Mesothelial cell of epicardium (in vitro differentiated cells): ENCODE data around the gene NTM. TPM values are rescaled to one million over a fixed set of nuclear protein-coding genes. Genes with fewer than 3 reads are reported as not detected.

Source experiments
- DNase-seq, 2 experiments: peaks; one replicate each; pipeline ENCODE4 v3.0.0; 2021; ENCODE audit warnings: low spot score in 2 of 2; ENCODE audit not compliant: unreplicated experiment in 2 of 2
- H3K27ac Mint-ChIP-seq: 2 replicates; pipeline ENCODE4 v1.8.0; 2021; ENCODE audit warnings: mixed read lengths
- H3K27me3 Mint-ChIP-seq: 2 replicates; pipeline ENCODE4 v1.8.0; 2021; ENCODE audit warnings: low read depth, mixed read lengths
- H3K36me3 Mint-ChIP-seq: 2 replicates; pipeline ENCODE4 v1.8.0; 2021; ENCODE audit warnings: mixed read lengths
- H3K4me1 Mint-ChIP-seq: 2 replicates; pipeline ENCODE4 v1.8.0; 2021; ENCODE audit warnings: mixed read lengths
- H3K4me3 Mint-ChIP-seq: 2 replicates; pipeline ENCODE4 v1.8.0; 2021; ENCODE audit warnings: mild to moderate bottlenecking, moderate library complexity, mixed read lengths
- H3K9me3 Mint-ChIP-seq: 2 replicates; pipeline ENCODE4 v1.8.0; 2021; ENCODE audit warnings: mixed read lengths
- CTCF ChIP-seq: fragments of 200-600 bp; sonication (generic); IDR thresholded peaks from one replicate; pipeline ENCODE4 v1.5.0; 2021; ENCODE audit warnings: antibody characterized with exemption; ENCODE audit not compliant: unreplicated experiment
- total RNA-seq: library from RNA; stranded (reverse); gene quantifications from 3 replicates; pipeline ENCODE4 v1.2.1, GENCODE V29; 2021

NTM gene
- total RNA-seq, 1 donor from 2014 or later, result 3.9 TPM

GRCh38 chr11:132278801-132279574 lies 908.6 kb downstream of the NTM start:
- Mint-ChIP-seq H3K4me3 (no peak overlapping the region), H3K4me1 (peaks cover 11% of the 10 kb centered on the region), H3K27me3 (no peaks in the 10 kb centered on the region), H3K27ac (peak overlapping the region; percentile 52), H3K36me3 (no peaks in the 10 kb centered on the region), H3K9me3 (no peaks in the 10 kb centered on the region)
- DNase-seq, result no peak
- TF ChIP-seq CTCF, result no peak

GRCh38 chr11:132284048-132284447 lies 913.6 kb downstream of the NTM start:
- Mint-ChIP-seq H3K27me3 (peaks cover 4% of the 10 kb centered on the region), H3K9me3 (no peaks in the 10 kb centered on the region), H3K27ac (no peak overlapping the region), H3K4me3 (no peak overlapping the region), H3K4me1 (peaks cover 6% of the 10 kb centered on the region), H3K36me3 (no peaks in the 10 kb centered on the region)
- DNase-seq, result no peak
- no peak for TF ChIP-seq CTCF

- H3K27me3 Mint-ChIP-seq, result peaks cover 4% of the 10 kb centered on the region
- H3K4me3 Mint-ChIP-seq, result no peak overlapping the region
- DNase-seq, result no peak
- TF ChIP-seq CTCF, result no peak
- no peak overlapping the region for H3K27ac Mint-ChIP-seq
- H3K4me1 Mint-ChIP-seq, result peaks cover under 1% of the 10 kb centered on the region
- no peaks in the 10 kb centered on the region for H3K9me3 Mint-ChIP-seq
- H3K36me3 Mint-ChIP-seq, result no peaks in the 10 kb centered on the region
Observed at GRCh38 chr11:132284611-132285010, 914.2 kb downstream of the NTM start.

GRCh38 chr11:132285631-132286030 lies 915.2 kb downstream of the NTM start:
- no peak for TF ChIP-seq CTCF
- Mint-ChIP-seq H3K27me3 (peaks cover 6% of the 10 kb centered on the region), H3K27ac (no peak overlapping the region), H3K4me3 (no peak overlapping the region), H3K4me1 (no peaks in the 10 kb centered on the region), H3K36me3 (no peaks in the 10 kb centered on the region), H3K9me3 (no peaks in the 10 kb centered on the region)
- DNase-seq, result no peak

- Mint-ChIP-seq H3K9me3 (no peaks in the 10 kb centered on the region), H3K27me3 (peaks cover 6% of the 10 kb centered on the region), H3K27ac (no peak overlapping the region), H3K4me3 (no peak overlapping the region), H3K36me3 (no peaks in the 10 kb centered on the region), H3K4me1 (no peaks in the 10 kb centered on the region)
- DNase-seq, result no peak
- TF ChIP-seq CTCF, result no peak
Observed at GRCh38 chr11:132286106-132286505, 915.7 kb downstream of the NTM start.
